OCI-LY1 (cell line): ENCODE results near the gene PAM.

Experiments used
- H2AFZ ChIP-seq: fragments of 200-600 bp; sonication (generic), shearing (Covaris generic); 2 replicates; pipeline ENCODE4 v1.6.0; 2014; ENCODE audit warnings: antibody characterized with exemption, mild to moderate bottlenecking, low read length
- H3F3A ChIP-seq: fragments of 200-600 bp; sonication (generic), shearing (Covaris generic); 2 replicates; pipeline ENCODE4 v1.6.0; 2014; ENCODE audit warnings: mild to moderate bottlenecking, antibody characterized with exemption, low read length, moderate library complexity; ENCODE audit not compliant: insufficient read depth
- H3K27ac ChIP-seq: fragments of 200-600 bp; sonication (generic); 2 replicates; pipeline ENCODE4 v1.5.1; 2014; ENCODE audit warnings: low read length, mixed run types, mild to moderate bottlenecking, low read depth; ENCODE audit not compliant: poor library complexity, severe bottlenecking
- H3K27me3 ChIP-seq: fragments of 200-600 bp; sonication (generic); 2 replicates; pipeline ENCODE4 v1.6.0; 2014; ENCODE audit warnings: antibody characterized with exemption, mild to moderate bottlenecking, low read length, moderate library complexity; ENCODE audit not compliant: insufficient read depth
- H3K36me3 ChIP-seq: fragments of 200-600 bp; sonication (generic); 2 replicates; pipeline ENCODE4 v1.6.1; 2014; ENCODE audit warnings: mild to moderate bottlenecking, antibody characterized with exemption, low read length, moderate library complexity, mixed read lengths; ENCODE audit not compliant: insufficient read depth
- H3K4me1 ChIP-seq: fragments of 200-600 bp; sonication (generic); 2 replicates; pipeline ENCODE4 v1.5.1; 2014; ENCODE audit warnings: mild to moderate bottlenecking, low read length, moderate library complexity; ENCODE audit not compliant: insufficient read depth, severe bottlenecking
- H3K4me2 ChIP-seq: fragments of 200-600 bp; sonication (generic), shearing (Covaris generic); 2 replicates; pipeline ENCODE4 v1.6.1; 2014; ENCODE audit warnings: low read length
- H3K4me3 ChIP-seq: fragments of 200-600 bp; sonication (generic); 2 replicates; pipeline ENCODE4 v1.5.1; 2014; ENCODE audit warnings: low read length, low read depth, mild to moderate bottlenecking, mixed read lengths; ENCODE audit not compliant: poor library complexity, severe bottlenecking
- H3K79me2 ChIP-seq: fragments of 200-600 bp; shearing (Covaris generic); 2 replicates; pipeline ENCODE4 v1.6.1; 2016; ENCODE audit warnings: mixed run types, low read length, mixed read lengths; ENCODE audit not compliant: insufficient read depth
- H3K9ac ChIP-seq: fragments of 200-600 bp; sonication (generic), shearing (Covaris generic); 2 replicates; pipeline ENCODE4 v1.6.1; 2014; ENCODE audit warnings: mild to moderate bottlenecking, low read length, mixed read lengths
- H3K9me2 ChIP-seq: fragments of 200-600 bp; sonication (generic), shearing (Covaris generic); 2 replicates; pipeline ENCODE4 v1.6.1; 2014; ENCODE audit warnings: low read depth, mild to moderate bottlenecking, low read length, mixed read lengths
- H3K9me3 ChIP-seq: fragments of 200-600 bp; shearing (Covaris generic); 2 replicates; pipeline ENCODE4 v1.6.1; 2014; ENCODE audit warnings: low read length, mixed read lengths
- H4K20me1 ChIP-seq: fragments of 200-600 bp; sonication (generic), shearing (Covaris generic); 2 replicates; pipeline ENCODE4 v1.6.0; 2016; ENCODE audit warnings: mild to moderate bottlenecking, low read length; ENCODE audit not compliant: insufficient read depth
- CTCF ChIP-seq: fragments of 200-600 bp; sonication (generic), shearing (Covaris generic); IDR thresholded peaks from 2 replicates; pipeline ENCODE4 v1.5.1; 2017; ENCODE audit warnings: mild to moderate bottlenecking, antibody characterized with exemption, low read length, moderate library complexity, mixed read lengths
- EZH2 ChIP-seq: fragments of 200-600 bp; sonication (generic), shearing (Covaris generic); IDR thresholded peaks from 2 replicates; pipeline ENCODE4 v1.8.0; 2017; ENCODE audit warnings: borderline replicate concordance, mixed run types, mild to moderate bottlenecking, antibody characterized with exemption, low read length, moderate library complexity, mixed read lengths

PAM gene

GRCh38 chr5:102753889-102754766 is 977 bp upstream of the PAM start:
- Histone ChIP-seq H3K36me3 (no peaks in the 10 kb centered on the region), H3K4me3 (peak overlapping the region; percentile 66), H4K20me1 (no peaks in the 10 kb centered on the region), H3K9me2 (no peaks in the 10 kb centered on the region), H3K27ac (no peak overlapping the region), H3K4me2 (peak overlapping the region; percentile 77), H2AFZ (no peak overlapping the region), H3K4me1 (peaks cover 14% of the 10 kb centered on the region), H3K79me2 (no peaks in the 10 kb centered on the region), H3K27me3 (no peaks in the 10 kb centered on the region), H3K9ac (peak overlapping the region; percentile 53; the same call in 1 of the 2 replicates), H3F3A (no peaks in the 10 kb centered on the region), H3K9me3 (no peaks in the 10 kb centered on the region)
- no peak for TF ChIP-seq CTCF
- no peak for TF ChIP-seq EZH2

- no peaks in the 10 kb centered on the region for H3K9me2 ChIP-seq
- H3F3A ChIP-seq, result no peaks in the 10 kb centered on the region
- no peak overlapping the region for H3K27ac ChIP-seq
- H3K79me2 ChIP-seq, result no peaks in the 10 kb centered on the region
- H3K27me3 ChIP-seq, result no peaks in the 10 kb centered on the region
- no peak overlapping the region for H2AFZ ChIP-seq
- H4K20me1 ChIP-seq, result no peaks in the 10 kb centered on the region
- TF ChIP-seq CTCF (no peak), EZH2 (no peak)
- H3K4me3 ChIP-seq, result peak overlapping the region; percentile 66
- H3K4me2 ChIP-seq, result peak overlapping the region; percentile 77
- H3K9ac ChIP-seq, result peak overlapping the region; percentile 53
- peaks cover 14% of the 10 kb centered on the region for H3K4me1 ChIP-seq
- no peaks in the 10 kb centered on the region for H3K36me3 ChIP-seq
- H3K9me3 ChIP-seq, result no peaks in the 10 kb centered on the region
Observed at GRCh38 chr5:102755686-102756371, 724 bp downstream of the PAM start.

GRCh38 chr5:102758576-102758975 is 3.5 kb downstream of the PAM start:
- Histone ChIP-seq H3K4me2 (no peak overlapping the region), H2AFZ (no peak overlapping the region), H3K27ac (no peak overlapping the region), H4K20me1 (no peaks in the 10 kb centered on the region), H3K27me3 (no peaks in the 10 kb centered on the region), H3K4me3 (no peak overlapping the region), H3K9me2 (no peaks in the 10 kb centered on the region), H3K36me3 (no peaks in the 10 kb centered on the region), H3K9me3 (no peaks in the 10 kb centered on the region), H3F3A (no peaks in the 10 kb centered on the region), H3K9ac (no peak overlapping the region), H3K4me1 (peaks cover 14% of the 10 kb centered on the region), H3K79me2 (no peaks in the 10 kb centered on the region)
- TF ChIP-seq CTCF, result no peak
